ENCODE measurements around the gene RETREG3.

GRCh38 chr17:42623271-42623670 lies 14.1 kb upstream of the RETREG3 start:
- no peak for TF ChIP-seq CTCF (IDR thresholded peaks at IDR 0.05)
- TF ChIP-seq POLR2A (IDR thresholded peaks at IDR 0.05), result no peak

Measured in right lobe of liver (tissue), 4 donors.